Neutrophil (primary cell): Measurements from ENCODE around the gene FN1.

Experiments
- H3K27ac ChIP-seq: fragments of 200-600 bp; sonication (generic); 2 replicates; pipeline ENCODE4 v1.5.1; 2016; ENCODE audit warnings: mild to moderate bottlenecking, moderate library complexity
- H3K27me3 ChIP-seq: fragments of 200-600 bp; sonication (generic); 2 replicates; pipeline ENCODE4 v1.6.0; 2016; ENCODE audit warnings: mild to moderate bottlenecking
- H3K36me3 ChIP-seq: fragments of 200-600 bp; sonication (generic); 2 replicates; pipeline ENCODE4 v1.5.1; 2017
- H3K4me1 ChIP-seq, 2 experiments: fragments of 200-600 bp in 1 of 2; sonication (generic) in 1 of 2; 1 replicate in 1 of 2; 2 replicates in 1 of 2; pipeline versions ENCODE4 v1.5.1 to v1.6.1; 2013 to 2016; ENCODE audit warnings: low read depth in 1 of 2, low read length in 1 of 2, mild to moderate bottlenecking in 1 of 2, moderate library complexity in 1 of 2; ENCODE audit not compliant: control insufficient read depth in 1 of 2, insufficient read depth in 1 of 2
- H3K4me3 ChIP-seq, 2 experiments: fragments of 200-600 bp in 1 of 2; sonication (generic) in 1 of 2; 1 replicate in 1 of 2; 2 replicates in 1 of 2; pipeline ENCODE4 v1.5.1; 2013 to 2016; ENCODE audit warnings: low read depth in 1 of 2, low read length in 1 of 2, mild to moderate bottlenecking in 1 of 2, moderate library complexity in 1 of 2
- H3K9me3 ChIP-seq: fragments of 200-600 bp; sonication (generic); 2 replicates; pipeline ENCODE4 v1.5.1; 2016
- CTCF ChIP-seq: fragments of 200-600 bp; sonication (generic); IDR thresholded peaks from 2 replicates; pipeline ENCODE4 v1.5.1; 2016; ENCODE audit warnings: antibody characterized with exemption

Gene FN1

GRCh38 chr2:215405722-215406581 lies 29.9 kb downstream of the FN1 start:
- H3K4me3 ChIP-seq, result no peak overlapping the region
- H3K4me1 ChIP-seq, result no peaks in the 10 kb centered on the region
- no peak overlapping the region for H3K27ac ChIP-seq
- no peaks in the 10 kb centered on the region for H3K36me3 ChIP-seq
- no peak for TF ChIP-seq CTCF
- no peaks in the 10 kb centered on the region for H3K9me3 ChIP-seq
- peaks cover 9% of the 10 kb centered on the region for H3K27me3 ChIP-seq

- Histone ChIP-seq H3K27me3 (peaks cover 9% of the 10 kb centered on the region), H3K36me3 (no peaks in the 10 kb centered on the region), H3K27ac (no peak overlapping the region), H3K4me1 (no peaks in the 10 kb centered on the region), H3K4me3 (no peak overlapping the region), H3K9me3 (no peaks in the 10 kb centered on the region)
- no peak for TF ChIP-seq CTCF
Measured at GRCh38 chr2:215404348-215405012, 31.4 kb downstream of the FN1 start.

GRCh38 chr2:215403441-215404347 lies 32.2 kb downstream of the FN1 start:
- Histone ChIP-seq H3K4me3 (no peak overlapping the region), H3K36me3 (no peaks in the 10 kb centered on the region), H3K27ac (no peak overlapping the region), H3K4me1 (no peaks in the 10 kb centered on the region), H3K27me3 (peaks cover 9% of the 10 kb centered on the region), H3K9me3 (no peaks in the 10 kb centered on the region)
- TF ChIP-seq CTCF, result no peak

GRCh38 chr2:215401896-215402379 lies 33.9 kb downstream of the FN1 start:
- H3K27me3 ChIP-seq, result peaks cover 9% of the 10 kb centered on the region
- H3K9me3 ChIP-seq, result no peaks in the 10 kb centered on the region
- no peak overlapping the region for H3K4me3 ChIP-seq
- TF ChIP-seq CTCF, result no peak
- H3K27ac ChIP-seq, result no peak overlapping the region
- no peaks in the 10 kb centered on the region for H3K36me3 ChIP-seq
- H3K4me1 ChIP-seq, result peaks cover under 1% of the 10 kb centered on the region in 2 experiments

GRCh38 chr2:215399067-215399716 lies 36.7 kb downstream of the FN1 start:
- Histone ChIP-seq H3K36me3 (no peaks in the 10 kb centered on the region), H3K4me1 (peaks cover 7 to 8% of the 10 kb centered on the region in 2 experiments), H3K27me3 (peaks cover 9% of the 10 kb centered on the region), H3K9me3 (no peaks in the 10 kb centered on the region), H3K4me3 (no peak overlapping the region), H3K27ac (no peak overlapping the region)
- TF ChIP-seq CTCF, result no peak
